ENCODE results near the gene KRT83.
A peak's percentile ranks its signal among the peaks of the same experiment; 100 is the strongest.
"Not testable (repeated sequence)": the region's sequence is repeated elsewhere in the genome, so short reads cannot be mapped to it uniquely, and the experiment has no call there.

KRT83 gene

GRCh38 chr12:52352951-52353350 is 31.8 kb upstream of the KRT83 start:
- no peak for DNase-seq

- DNase-seq: no peak
Observed at GRCh38 chr12:52351196-52352059, 30.2 kb upstream of the KRT83 start.

DNA sequence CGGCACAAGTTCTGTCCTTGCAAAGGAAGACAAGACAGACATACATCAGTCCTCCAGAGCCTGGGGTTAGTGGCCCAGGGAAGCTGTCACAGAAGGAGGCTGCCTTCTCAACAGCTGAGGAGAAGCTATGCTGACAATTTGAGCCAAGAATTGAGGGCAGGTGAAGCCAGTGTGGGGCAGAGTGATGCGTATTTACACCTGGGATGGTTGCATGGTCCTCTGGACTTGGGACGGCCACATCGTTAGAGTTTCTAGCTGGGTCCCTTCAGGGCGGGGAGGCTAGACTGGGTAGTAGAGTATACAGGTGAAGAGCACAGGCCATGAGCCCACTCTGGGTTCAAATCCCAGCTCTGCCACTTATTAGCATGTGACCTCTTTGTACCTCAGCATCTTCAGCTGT is 29.6 kb upstream of the KRT83 start:
- no peak for DNase-seq

- DNase-seq: no peak
Observed at GRCh38 chr12:52350021-52350620, 28.9 kb upstream of the KRT83 start.

- DNase-seq: no peak
Observed at GRCh38 chr12:52349196-52349595, 28.0 kb upstream of the KRT83 start.

DNA sequence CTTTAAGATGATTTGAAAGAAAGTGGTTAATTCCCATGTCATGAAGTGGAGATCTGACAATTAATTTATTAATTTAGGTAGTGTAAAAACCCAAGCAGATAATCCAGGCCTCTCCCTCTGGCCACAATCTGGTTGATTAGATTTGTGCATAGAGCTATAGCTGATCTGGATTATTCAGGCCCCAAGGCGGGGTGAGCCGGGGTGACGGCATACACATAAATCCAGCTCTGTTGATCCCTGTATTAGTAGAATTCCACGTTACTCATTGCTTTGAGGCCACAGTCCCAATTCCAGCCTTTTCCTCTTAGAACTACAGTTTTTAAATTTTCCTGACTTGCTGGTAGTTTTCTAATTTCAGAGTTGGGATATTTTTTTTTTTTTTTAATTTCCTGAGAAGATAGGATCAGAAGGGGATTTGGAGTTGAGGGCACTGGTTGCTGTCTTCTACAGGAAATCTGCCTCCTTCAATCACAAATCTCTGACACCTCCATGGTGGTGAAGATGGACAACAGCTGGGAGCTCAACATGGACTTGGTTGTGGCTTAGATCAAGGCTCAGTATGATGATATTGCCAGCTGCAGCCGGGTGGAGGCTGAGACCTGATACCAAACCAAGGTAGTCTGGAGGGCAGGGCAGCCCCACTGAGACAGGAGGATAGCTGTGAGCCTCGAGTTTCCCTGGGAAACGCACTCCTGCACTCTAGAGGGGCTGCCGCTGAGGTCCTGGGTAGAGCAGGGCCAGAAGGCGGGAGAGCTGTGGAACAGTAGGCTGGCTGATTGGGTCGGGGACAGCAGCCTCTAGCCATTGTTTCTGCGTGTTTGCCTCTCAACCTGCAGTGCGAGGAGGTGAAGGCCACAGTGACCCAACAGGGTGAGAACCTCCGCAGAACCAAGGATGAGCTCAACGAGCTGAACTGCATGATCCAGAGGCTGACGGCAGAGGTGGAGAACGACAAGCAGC is 26.6 kb upstream of the KRT83 start:
- no peak for DNase-seq

DNA sequence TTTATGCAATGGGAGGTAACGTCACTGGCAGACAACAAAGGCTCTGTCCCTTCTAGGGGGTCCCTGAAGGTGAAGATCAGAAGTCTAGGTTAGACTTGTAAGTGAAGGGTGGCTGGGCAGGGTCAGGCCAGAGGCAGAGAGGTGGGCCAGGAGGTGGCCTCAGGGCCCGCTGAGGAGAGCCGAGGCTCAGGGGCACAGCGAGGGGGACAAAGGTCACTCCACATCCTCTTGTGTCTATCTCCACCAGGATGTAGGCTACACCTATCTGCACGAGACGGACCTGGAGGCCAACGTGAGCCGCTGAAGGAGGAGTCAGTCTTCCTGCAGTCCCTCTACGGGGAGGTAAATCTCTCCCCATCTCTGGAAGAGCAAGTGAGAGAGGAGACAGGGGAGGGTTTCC is 25.8 kb upstream of the KRT83 start:
- no peak for DNase-seq

DNA sequence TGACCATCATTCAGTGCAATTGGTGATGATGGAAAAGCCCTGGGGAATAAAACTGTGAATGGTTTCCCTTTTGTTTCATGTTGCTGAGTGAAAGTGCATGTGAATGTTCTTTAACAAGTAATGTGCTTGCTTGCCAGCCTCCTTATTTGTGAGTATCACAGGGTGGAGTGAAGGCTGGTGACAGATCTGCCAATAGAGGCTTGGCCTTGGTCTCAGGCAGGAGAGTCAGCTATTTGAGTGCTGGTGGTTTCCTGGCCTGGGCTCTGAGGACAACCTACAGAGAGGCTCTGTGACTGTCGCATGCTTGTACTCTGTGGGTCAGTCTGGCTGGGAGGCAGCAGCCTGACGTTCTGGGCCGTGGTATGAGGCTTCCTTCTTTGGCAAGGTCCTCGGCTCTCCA is 25.4 kb upstream of the KRT83 start:
- no peak for DNase-seq

DNA sequence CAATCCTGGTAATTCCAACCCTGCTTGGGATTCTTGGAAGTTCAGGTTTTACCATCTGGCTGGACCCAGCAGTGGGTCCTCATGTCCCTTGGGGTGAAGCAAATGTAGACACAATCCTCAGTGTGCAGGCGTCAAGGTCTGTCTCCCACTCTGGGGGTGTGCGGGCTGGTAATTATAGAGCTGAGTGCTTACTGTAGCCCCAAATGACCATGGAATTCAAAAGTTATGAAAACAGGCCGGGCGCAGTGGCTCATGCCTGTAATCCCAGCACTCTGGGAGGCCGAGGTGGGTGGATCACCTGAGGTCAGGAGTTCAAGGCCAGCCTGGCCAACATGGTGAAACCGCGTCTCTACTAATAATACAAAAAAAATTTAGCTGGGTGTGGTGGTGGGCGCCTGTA is 23.8 kb upstream of the KRT83 start:
- DNase-seq: not testable (repeated sequence)

- DNase-seq: no peak
Observed at GRCh38 chr12:52344111-52344510, 22.9 kb upstream of the KRT83 start.

- DNase-seq: no peak
Observed at GRCh38 chr12:52343550-52343949, 22.4 kb upstream of the KRT83 start.

GRCh38 chr12:52342781-52343490 is 21.7 kb upstream of the KRT83 start:
- no peak for DNase-seq

DNA sequence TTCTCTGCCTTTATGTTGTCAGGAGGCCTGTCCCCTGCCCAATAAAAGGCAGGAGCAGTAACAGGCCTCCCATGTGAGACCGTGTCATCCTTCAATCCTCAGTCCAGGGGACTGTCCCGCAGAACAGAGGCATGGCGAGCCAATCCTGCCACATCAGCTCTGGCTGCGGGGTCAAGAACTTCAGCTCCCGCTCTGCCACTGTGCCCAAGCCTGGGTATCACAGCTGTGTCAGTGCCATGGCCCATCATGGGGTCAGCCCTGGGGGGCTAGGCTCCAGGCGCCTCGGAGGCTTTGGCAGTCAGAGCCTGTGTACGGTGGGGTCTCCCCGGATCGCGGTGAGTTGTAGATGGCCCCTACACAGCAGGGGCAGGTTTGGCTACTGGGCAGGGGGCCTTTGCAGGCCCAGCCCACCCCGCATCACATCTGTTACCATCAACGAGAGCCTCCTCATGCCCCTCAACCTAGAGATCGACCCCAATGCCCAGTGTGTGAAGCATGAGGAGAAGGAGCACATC is 19.9 kb upstream of the KRT83 start:
- DNase-seq: no peak

- no peak for DNase-seq
Observed at GRCh38 chr12:52338241-52338960, 17.2 kb upstream of the KRT83 start.

DNA sequence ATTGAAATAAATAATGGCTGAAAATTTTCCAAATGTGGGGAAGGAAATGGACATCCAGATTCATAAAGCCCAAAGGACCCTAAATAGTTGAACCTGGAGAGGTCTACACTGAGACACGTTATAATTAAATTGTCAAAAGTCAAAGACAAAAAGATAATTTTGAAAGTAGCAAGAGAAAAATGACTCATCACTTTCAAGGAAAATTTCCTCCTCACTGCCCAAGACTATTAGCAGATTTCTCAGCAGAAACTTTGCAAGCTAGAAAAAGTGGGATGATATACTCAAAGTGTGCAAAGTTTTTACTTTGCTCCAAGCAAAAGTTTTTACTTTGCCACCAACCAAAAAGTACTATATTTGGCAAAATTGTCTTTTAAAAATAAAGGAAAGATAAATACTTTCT is 15.9 kb upstream of the KRT83 start:
- no peak for DNase-seq

DNA sequence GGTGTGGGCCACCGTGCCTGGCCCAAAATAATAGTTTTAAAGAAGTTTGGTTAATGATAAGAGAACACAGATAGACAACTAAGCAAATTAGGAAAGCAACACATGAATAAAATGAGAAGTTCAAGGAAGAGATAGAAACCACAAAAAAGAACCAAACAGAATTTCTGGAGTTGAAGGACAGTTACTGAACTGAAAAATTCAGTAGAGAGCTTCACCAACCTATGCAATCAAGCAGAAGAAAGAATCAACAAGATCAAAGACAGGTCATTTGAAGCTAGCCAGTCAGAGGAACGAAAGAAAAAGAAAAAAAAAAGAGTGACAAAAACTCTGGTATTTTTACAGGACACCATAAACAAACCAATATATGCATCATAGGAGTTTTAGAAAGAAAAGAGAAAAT is 15.4 kb upstream of the KRT83 start:
- no peak for DNase-seq

DNA sequence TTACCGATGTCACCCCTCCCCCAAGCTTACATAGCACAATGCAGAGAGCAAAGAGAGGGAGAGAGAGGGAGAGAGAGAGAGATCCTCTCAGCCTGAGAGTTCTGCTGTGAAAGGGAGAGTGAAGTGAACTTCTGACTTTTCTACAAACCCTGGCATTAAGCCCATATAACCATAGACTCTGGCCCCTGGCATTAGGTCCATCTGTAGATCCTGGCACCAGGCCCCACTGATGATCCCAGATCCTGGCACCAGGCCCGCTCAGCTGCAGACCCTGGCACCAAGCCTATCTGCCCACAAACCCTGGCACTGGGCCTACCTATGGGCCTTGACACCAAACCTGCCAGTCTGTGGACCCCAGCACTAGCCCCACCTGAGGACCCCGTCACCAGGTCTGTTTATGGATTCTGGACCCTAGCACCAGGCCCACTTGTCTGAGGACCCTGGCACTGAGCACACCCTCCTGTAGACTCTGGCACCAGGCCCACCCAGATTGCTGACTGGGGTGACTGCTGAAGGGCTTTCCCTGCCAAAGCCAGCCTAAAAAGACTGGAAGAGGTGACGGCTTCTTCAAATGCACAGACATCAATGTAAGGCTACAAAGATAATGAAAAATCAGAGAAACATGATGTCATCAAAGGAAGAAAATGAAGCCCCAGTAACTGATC is 14.5 kb upstream of the KRT83 start:
- DNase-seq: peak; percentile 16

- no peak for DNase-seq
Observed at GRCh38 chr12:52334185-52334584, 13.0 kb upstream of the KRT83 start.

DNA sequence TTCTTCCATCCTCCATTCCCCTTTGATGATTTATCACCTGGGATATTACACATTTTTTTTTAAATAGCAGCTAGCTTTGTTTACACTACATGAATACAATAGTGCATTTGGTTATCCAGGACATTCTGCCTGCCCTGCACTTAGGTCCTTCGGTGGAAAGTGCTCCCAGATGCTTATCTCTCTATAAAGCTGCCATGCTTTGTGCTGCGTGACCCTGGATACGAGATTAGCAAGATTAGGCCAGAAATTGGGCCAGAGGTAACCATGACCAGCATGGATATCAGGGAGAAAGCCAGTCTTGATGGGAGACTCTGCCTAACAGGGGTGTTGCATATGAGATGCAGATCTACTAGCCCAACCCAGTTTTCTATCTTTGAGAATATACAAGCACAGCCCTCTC is 12.1 kb upstream of the KRT83 start:
- no peak for DNase-seq

- DNase-seq: no peak
Observed at GRCh38 chr12:52332381-52332780, 11.2 kb upstream of the KRT83 start.

- no peak for DNase-seq
Observed at GRCh38 chr12:52331833-52332232, 10.6 kb upstream of the KRT83 start.

Measured in NCI-H2081 treated with DMSO at 0.1 percent for 48 hours (cell line).